Testis (tissue), 2 donors: ENCODE results near the gene SLC4A1AP.

Source experiments
- POLR2A ChIP-seq: fragments of 450-650 bp; IDR thresholded peaks from one replicate; pipeline ENCODE4 v1.6.1; 2017; ENCODE audit warnings: antibody characterized with exemption, mild to moderate bottlenecking, moderate library complexity
- TF ChIP-seq, protein P1 (sequence below), 3 experiments: fragments of 450-650 bp in 2 of 3; fragments of 200-600 bp in 1 of 3; sonication (generic) in 1 of 3; IDR thresholded peaks; one replicate each; pipeline ENCODE4 v1.5.1; 2016 to 2019; ENCODE audit warnings: antibody characterized with exemption in 3 of 3, mild to moderate bottlenecking in 2 of 3, moderate library complexity in 1 of 3

- TF ChIP-seq, protein P1, sequence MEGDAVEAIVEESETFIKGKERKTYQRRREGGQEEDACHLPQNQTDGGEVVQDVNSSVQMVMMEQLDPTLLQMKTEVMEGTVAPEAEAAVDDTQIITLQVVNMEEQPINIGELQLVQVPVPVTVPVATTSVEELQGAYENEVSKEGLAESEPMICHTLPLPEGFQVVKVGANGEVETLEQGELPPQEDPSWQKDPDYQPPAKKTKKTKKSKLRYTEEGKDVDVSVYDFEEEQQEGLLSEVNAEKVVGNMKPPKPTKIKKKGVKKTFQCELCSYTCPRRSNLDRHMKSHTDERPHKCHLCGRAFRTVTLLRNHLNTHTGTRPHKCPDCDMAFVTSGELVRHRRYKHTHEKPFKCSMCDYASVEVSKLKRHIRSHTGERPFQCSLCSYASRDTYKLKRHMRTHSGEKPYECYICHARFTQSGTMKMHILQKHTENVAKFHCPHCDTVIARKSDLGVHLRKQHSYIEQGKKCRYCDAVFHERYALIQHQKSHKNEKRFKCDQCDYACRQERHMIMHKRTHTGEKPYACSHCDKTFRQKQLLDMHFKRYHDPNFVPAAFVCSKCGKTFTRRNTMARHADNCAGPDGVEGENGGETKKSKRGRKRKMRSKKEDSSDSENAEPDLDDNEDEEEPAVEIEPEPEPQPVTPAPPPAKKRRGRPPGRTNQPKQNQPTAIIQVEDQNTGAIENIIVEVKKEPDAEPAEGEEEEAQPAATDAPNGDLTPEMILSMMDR (IDR thresholded peaks at IDR 0.05) = no peak
- TF ChIP-seq POLR2A = no peak
Measured at GRCh38 chr2:27720004-27720551, 56.4 kb downstream of the SLC4A1AP start.
